A549 (cell line): ENCODE data around the gene RAD51B. TPM values are rescaled to one million over a fixed set of nuclear protein-coding genes. Genes with fewer than 3 reads are reported as not detected.
A peak's percentile ranks its signal among the peaks of the same experiment; 100 is the strongest.

Experiments used
- ATAC-seq, 2 experiments: fragments of 200-7000 bp in 1 of 2; fragments of >200 bp in 1 of 2; cut with Nextera tagmentation in 1 of 2; cut with Tn5 transposase in 1 of 2; 3 replicates each; pipeline versions ENCODE4 v1.8.0 to v1.9.1; 2018 to 2020; ENCODE audit warnings: mild to moderate bottlenecking in 1 of 2, moderate library complexity in 1 of 2
- CTCF ChIA-PET: fragments of 300-600 bp; sonication (Branson Sonifier 250); formaldehyde crosslinking; extraction: SDS; loops from one replicate; lab custom pipeline; 2021; ENCODE audit warnings: antibody characterized with exemption, inconsistent platforms; lab: Yijun Ruan, JAX
- POLR2A ChIA-PET: fragments of 350-600 bp; formaldehyde crosslinking; extraction: SDS; loops from one replicate; lab custom pipeline; 2021; ENCODE audit warnings: antibody characterized with exemption, inconsistent platforms; lab: Yijun Ruan, JAX
- DNase-seq, 2 experiments: peaks; one replicate each; pipeline versions ENCODE4 v3.0.0 to v3.0.0-alpha.2; 2011 to 2016; ENCODE audit warnings: low read depth in 1 of 2, low spot score in 1 of 2
- FAIRE-seq: peaks from 2 replicates; lab custom pipeline; 2011; peaks lifted over from hg19 to GRCh38; lab: Jason Lieb, UNC
- H3K27ac ChIP-seq, 2 experiments: fragments of >200 bp; sonication (Bioruptor Twin); formaldehyde crosslinking; 3 replicates each; pipeline ENCODE4 v1.5.1; 2016 to 2017
- H3K4me1 ChIP-seq: fragments of >200 bp; sonication (Bioruptor Twin); formaldehyde crosslinking; 3 replicates; pipeline ENCODE4 v1.6.1; 2016
- H3K4me2 ChIP-seq: fragments of >200 bp; sonication (Bioruptor Twin); formaldehyde crosslinking; 3 replicates; pipeline ENCODE4 v1.6.1; 2016
- H3K4me3 ChIP-seq: fragments of >200 bp; sonication (Bioruptor Twin); formaldehyde crosslinking; 3 replicates; pipeline ENCODE4 v1.5.1; 2016
- H3K9me3 ChIP-seq: fragments of >200 bp; sonication (Bioruptor Twin); formaldehyde crosslinking; 3 replicates; pipeline ENCODE4 v1.6.1; 2016
- CEBPB ChIP-seq, 2 experiments: fragments of >200 bp in 1 of 2; sonication (Bioruptor Twin) in 1 of 2; formaldehyde crosslinking in 1 of 2; IDR thresholded peaks; 2 replicates each; pipeline ENCODE4 v1.6.1; 2012 to 2016
- CHD2 ChIP-seq: fragments of 150-350 bp; IDR thresholded peaks from 2 replicates; pipeline ENCODE4 v1.6.1; 2014; ENCODE audit warnings: low read length; ENCODE audit not compliant: partially characterized antibody
- EHF ChIP-seq: fragments of 250-450 bp; sonication (Bioruptor Pico); IDR thresholded peaks from 2 replicates; pipeline ENCODE4 v1.5.0; 2020; ENCODE audit warnings: mild to moderate bottlenecking
- EHMT2 ChIP-seq: fragments of 200-600 bp; sonication (generic); IDR thresholded peaks from 2 replicates; pipeline ENCODE4 v1.6.1; 2016; ENCODE audit warnings: antibody characterized with exemption, low read depth, mild to moderate bottlenecking, moderate library complexity
- EP300 ChIP-seq, 2 experiments: fragments of >200 bp; sonication (Bioruptor Twin); formaldehyde crosslinking; IDR thresholded peaks; 2 replicates in 1 of 2; 3 replicates in 1 of 2; pipeline ENCODE4 v1.6.1; 2016 to 2017
- FOXS1 ChIP-seq: fragments of 250-450 bp; sonication (Bioruptor Pico); IDR thresholded peaks from 2 replicates; pipeline ENCODE4 v1.5.0; 2020; ENCODE audit warnings: mild to moderate bottlenecking, moderate library complexity
- GATA3 ChIP-seq: IDR thresholded peaks from 2 replicates; pipeline ENCODE4 v1.6.1; 2012; ENCODE audit warnings: borderline replicate concordance
- HEYL ChIP-seq: fragments of 250-450 bp; sonication (Bioruptor Pico); IDR thresholded peaks from 2 replicates; pipeline ENCODE4 v1.8.0; 2021; ENCODE audit warnings: mild to moderate bottlenecking, moderate library complexity
- KDM1A ChIP-seq: fragments of 200-600 bp; sonication (generic); IDR thresholded peaks from 2 replicates; pipeline ENCODE4 v1.6.1; 2016; ENCODE audit warnings: low read depth, mild to moderate bottlenecking
- MAFK ChIP-seq: fragments of 450-650 bp; IDR thresholded peaks from 2 replicates; pipeline ENCODE4 v1.6.1; 2014; ENCODE audit not compliant: partially characterized antibody
- PHF8 ChIP-seq: fragments of 200-600 bp; sonication (generic); IDR thresholded peaks from 2 replicates; pipeline ENCODE4 v1.6.1; 2016; ENCODE audit warnings: low read depth, mild to moderate bottlenecking, antibody characterized with exemption, moderate library complexity, borderline replicate concordance
- RCOR1 ChIP-seq: fragments of 150-350 bp; IDR thresholded peaks from 2 replicates; pipeline ENCODE4 v1.6.1; 2014; ENCODE audit warnings: antibody characterized with exemption, low read length, low read depth
- RFX5 ChIP-seq: fragments of 450-650 bp; IDR thresholded peaks from 2 replicates; pipeline ENCODE4 v1.7.1; 2014; ENCODE audit warnings: antibody characterized with exemption, mild to moderate bottlenecking, moderate library complexity
- ZSCAN20 ChIP-seq: fragments of 250-450 bp; sonication (Bioruptor Pico); IDR thresholded peaks from 2 replicates; pipeline ENCODE4 v1.8.0; 2022; ENCODE audit warnings: mild to moderate bottlenecking, moderate library complexity
- WGBS: methylation state at CpG from one replicate; pipeline ENCODE4 v1.1.6; 2017; ENCODE audit errors: missing lambda C conversion rate; 5-methylcytosine and 5-hydroxymethylcytosine counted together
- polyA plus RNA-seq, 4 experiments: library from polyadenylated mRNA; depleted of rRNA in 3 of 4; stranded (reverse); fragments of >200 nt; fragmentation: RNase III in 1 of 4; extraction: RNeasy Plus Mini Kit Qiagen cat#74134 plus additional on column Dnase treatment in 1 of 4; gene quantifications; 2 replicates in 3 of 4; 3 replicates in 1 of 4; pipeline ENCODE4 v1.2.3, GENCODE V29; 2011 to 2017
- TF ChIP-seq, protein P1 (sequence below): fragments of >200 bp; sonication (Bioruptor Twin); formaldehyde crosslinking; IDR thresholded peaks from 3 replicates; pipeline ENCODE4 v1.5.1; 2016
- TF ChIP-seq, protein P2 (sequence below): fragments of 450-650 bp; IDR thresholded peaks from 2 replicates; pipeline ENCODE4 v1.6.1; 2014; ENCODE audit warnings: antibody characterized with exemption
- TF ChIP-seq, protein P3 (sequence below): IDR thresholded peaks from 2 replicates; pipeline ENCODE4 v1.6.1; 2012
- TF ChIP-seq, protein P4 (sequence below): IDR thresholded peaks from 2 replicates; pipeline ENCODE4 v1.6.1; 2012

Gene RAD51B
- polyA plus RNA-seq, 2 of the 4 experiments (the other 2 are of a cell fraction), result 7.2 to 10.8 TPM

DNA sequence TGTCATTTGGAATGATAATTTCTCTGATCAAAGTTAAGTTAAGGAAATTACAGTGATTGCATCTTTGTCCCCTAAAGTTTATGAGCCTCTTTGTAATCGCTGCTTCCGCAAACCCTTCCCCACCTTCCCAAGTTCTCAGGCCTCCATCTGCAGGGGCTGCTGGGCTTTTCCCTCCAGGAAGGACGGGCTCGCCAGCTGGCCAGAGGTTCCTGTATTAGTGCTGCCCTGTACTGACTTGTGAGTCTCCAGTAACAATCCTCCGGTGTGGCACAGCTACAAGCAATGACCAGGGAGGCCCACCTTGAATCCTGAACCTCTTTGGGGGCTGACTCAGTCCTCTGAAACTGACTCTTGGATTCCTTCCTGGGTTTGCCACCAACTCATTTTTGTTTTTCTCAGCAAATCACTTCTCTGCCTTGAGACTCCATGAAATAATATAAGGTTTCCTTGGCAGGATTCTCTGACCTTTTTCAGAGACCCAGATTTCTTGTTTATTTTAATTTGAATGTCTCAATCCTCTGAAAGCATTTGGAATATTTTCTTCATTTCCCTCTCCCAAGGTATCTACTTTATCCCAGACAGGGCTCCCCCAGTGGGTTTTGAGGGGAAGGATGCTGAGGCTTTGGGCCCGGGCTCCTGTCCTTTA, 574.7 kb downstream of the RAD51B start (continued):
- TF ChIP-seq CHD2, result no peak
- TF ChIP-seq EP300 (IDR thresholded peaks at IDR 0.05), result no peak
- no peak for TF ChIP-seq EHF (CRISPR knock-in tag)

DNA sequence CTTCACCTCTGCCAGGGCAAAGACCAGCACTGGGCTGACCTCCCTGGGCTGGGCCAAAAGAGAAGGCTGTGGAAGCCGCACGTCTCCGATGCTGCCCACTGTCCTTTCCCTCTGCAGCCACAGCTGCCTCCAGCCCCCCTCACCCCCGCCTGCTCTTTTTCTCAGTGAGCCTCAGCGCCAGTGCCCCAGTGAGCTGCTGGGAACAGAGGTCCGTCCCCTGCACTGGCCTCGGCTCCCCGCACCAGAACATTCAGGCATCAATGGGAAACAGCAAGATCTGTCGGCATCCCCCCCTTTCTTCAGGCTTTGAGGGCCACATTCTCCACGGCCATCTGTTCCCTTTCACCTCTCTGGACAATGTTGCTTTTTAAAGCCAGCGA, 575.2 kb downstream of the RAD51B start:
- peak overlapping the region; percentile 23 to 77; a peak in 4 of 6 replicates for H3K27ac ChIP-seq
- no peak for FAIRE-seq
- no peak overlapping the region for H3K4me2 ChIP-seq
- no peaks in the 10 kb centered on the region for H3K9me3 ChIP-seq
- 93% methylated on average over 11 of the region's 11 CpGs for WGBS
- TF ChIP-seq HEYL (CRISPR knock-in tag) (no peak), PHF8 (no peak), KDM1A (no peak), FOXS1 (no peak)
- TF ChIP-seq, all 56 proteins: peak for 0
- ATAC-seq (no peak; a peak in 1 of 6 replicates), DNase-seq (no peak)
- POLR2A ChIA-PET, result no interaction called here
- Histone ChIP-seq H3K4me3 (no peak overlapping the region), H3K4me1 (peaks cover 23% of the 10 kb centered on the region)
- CTCF ChIA-PET, result interaction anchor here (0.6 to 0.7 kb wide), 2 partner anchors 14 to 739 kb away, joined by 3 read pairs; no protein-coding TSS in a partner anchor

DNA sequence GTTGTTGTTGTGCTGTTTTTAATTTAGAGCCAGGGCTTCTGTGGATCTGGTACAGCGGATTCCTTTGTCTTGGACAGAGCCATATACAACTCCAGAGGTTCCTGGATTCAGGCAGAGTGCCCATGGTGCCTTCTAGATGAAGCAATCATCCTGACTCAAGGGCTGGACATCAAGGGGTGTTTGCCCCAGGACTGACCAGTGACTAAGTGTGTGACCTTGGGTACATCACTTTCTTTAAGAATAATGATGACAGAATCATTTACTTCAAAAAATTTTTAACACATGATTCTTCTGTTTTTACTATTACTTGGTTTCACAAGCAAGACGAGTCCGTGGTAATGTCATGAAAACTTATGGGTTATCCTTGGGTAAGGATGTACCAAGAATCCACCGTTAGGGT, 576.0 kb downstream of the RAD51B start:
- FAIRE-seq, result no peak
- POLR2A ChIA-PET, result no interaction called here
- TF ChIP-seq MAFK (peak; percentile 10), CEBPB (IDR thresholded peaks at IDR 0.05) (peak in 1 of 2 experiments; percentile 66; a peak in 3 of 4 replicates), CHD2 (no peak), ZSCAN20 (CRISPR knock-in tag) (no peak), RFX5 (no peak), EHMT2 (no peak), FOXS1 (no peak), EHF (CRISPR knock-in tag) (no peak), RCOR1 (no peak)
- TF ChIP-seq, protein P1, sequence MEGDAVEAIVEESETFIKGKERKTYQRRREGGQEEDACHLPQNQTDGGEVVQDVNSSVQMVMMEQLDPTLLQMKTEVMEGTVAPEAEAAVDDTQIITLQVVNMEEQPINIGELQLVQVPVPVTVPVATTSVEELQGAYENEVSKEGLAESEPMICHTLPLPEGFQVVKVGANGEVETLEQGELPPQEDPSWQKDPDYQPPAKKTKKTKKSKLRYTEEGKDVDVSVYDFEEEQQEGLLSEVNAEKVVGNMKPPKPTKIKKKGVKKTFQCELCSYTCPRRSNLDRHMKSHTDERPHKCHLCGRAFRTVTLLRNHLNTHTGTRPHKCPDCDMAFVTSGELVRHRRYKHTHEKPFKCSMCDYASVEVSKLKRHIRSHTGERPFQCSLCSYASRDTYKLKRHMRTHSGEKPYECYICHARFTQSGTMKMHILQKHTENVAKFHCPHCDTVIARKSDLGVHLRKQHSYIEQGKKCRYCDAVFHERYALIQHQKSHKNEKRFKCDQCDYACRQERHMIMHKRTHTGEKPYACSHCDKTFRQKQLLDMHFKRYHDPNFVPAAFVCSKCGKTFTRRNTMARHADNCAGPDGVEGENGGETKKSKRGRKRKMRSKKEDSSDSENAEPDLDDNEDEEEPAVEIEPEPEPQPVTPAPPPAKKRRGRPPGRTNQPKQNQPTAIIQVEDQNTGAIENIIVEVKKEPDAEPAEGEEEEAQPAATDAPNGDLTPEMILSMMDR, result no peak
- TF ChIP-seq, protein P2, sequence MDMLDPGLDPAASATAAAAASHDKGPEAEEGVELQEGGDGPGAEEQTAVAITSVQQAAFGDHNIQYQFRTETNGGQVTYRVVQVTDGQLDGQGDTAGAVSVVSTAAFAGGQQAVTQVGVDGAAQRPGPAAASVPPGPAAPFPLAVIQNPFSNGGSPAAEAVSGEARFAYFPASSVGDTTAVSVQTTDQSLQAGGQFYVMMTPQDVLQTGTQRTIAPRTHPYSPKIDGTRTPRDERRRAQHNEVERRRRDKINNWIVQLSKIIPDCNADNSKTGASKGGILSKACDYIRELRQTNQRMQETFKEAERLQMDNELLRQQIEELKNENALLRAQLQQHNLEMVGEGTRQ, result no peak
- TF ChIP-seq, protein P3, sequence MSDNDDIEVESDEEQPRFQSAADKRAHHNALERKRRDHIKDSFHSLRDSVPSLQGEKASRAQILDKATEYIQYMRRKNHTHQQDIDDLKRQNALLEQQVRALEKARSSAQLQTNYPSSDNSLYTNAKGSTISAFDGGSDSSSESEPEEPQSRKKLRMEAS, result no peak
- TF ChIP-seq, all 56 proteins: peak for 2
- WGBS, result 85% methylated on average over 4 of the region's 4 CpGs
- CTCF ChIA-PET, result interaction anchor here (0.7 kb wide), 1 partner anchor 15 kb away, joined by 3 read pairs; no protein-coding TSS in a partner anchor
- no peak overlapping the region for H3K4me3 ChIP-seq
- ATAC-seq (peak in 1 of 2 experiments; percentile 53; a peak in 1 of 6 replicates), DNase-seq (peak in 1 of 2 experiments; percentile 33)
- 0 out of 3 replicates have a peak overlapping the region, but pooled peaks have one; percentile 2 for H3K4me2 ChIP-seq
- peaks cover 26% of the 10 kb centered on the region for H3K4me1 ChIP-seq
- H3K9me3 ChIP-seq, result no peaks in the 10 kb centered on the region
- H3K27ac ChIP-seq, result peak overlapping the region; percentile 23 to 77; a peak in 5 of 6 replicates

DNA sequence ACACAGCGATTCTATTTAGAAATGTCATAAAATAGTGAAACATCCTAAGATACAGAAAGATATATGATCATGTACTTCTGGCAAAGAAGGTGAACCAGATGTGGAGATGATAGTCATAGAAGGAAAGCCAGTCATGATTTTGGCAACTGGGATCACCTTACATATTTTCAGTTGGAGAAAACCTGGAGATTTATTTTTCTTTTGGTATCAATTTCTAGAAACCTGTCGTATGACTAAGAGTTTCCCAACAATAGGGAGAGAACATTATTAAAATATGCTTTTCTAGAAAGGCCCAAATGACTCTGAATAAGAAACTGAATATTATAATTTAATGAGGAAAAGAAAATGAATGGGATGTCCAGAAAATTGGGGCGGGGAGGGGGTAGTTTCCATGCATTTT, 576.9 kb downstream of the RAD51B start:
- no peak for DNase-seq
- no peak for FAIRE-seq
- ChIA-PET POLR2A (no interaction called here), CTCF (no interaction called here)
- Histone ChIP-seq H3K4me2 (no peak overlapping the region), H3K9me3 (no peaks in the 10 kb centered on the region), H3K4me3 (no peak overlapping the region), H3K4me1 (peaks cover 30% of the 10 kb centered on the region), H3K27ac (peak overlapping the region in 1 of 2 experiments; percentile 77; a peak in 2 of 6 replicates)
- whole genome bisulfite sequencing, result 91% methylated on average over 3 of the region's 3 CpGs
- TF ChIP-seq, protein P4, sequence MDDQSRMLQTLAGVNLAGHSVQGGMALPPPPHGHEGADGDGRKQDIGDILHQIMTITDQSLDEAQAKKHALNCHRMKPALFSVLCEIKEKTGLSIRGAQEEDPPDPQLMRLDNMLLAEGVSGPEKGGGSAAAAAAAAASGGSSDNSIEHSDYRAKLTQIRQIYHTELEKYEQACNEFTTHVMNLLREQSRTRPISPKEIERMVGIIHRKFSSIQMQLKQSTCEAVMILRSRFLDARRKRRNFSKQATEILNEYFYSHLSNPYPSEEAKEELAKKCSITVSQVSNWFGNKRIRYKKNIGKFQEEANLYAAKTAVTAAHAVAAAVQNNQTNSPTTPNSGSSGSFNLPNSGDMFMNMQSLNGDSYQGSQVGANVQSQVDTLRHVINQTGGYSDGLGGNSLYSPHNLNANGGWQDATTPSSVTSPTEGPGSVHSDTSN, result no peak
- no peak for TF ChIP-seq GATA3
- TF ChIP-seq, protein P3, result no peak
- ATAC-seq, result no peak
